ENCODE data around the gene TRPC4AP.

The TRPC4AP gene

GRCh38 chr20:35106827-35107380 is 14.3 kb upstream of the TRPC4AP start:
- no peaks in the 10 kb centered on the region for H3K9me3 ChIP-seq (replicated peaks; ENCODE audit: insufficient read depth, low read length)
- H3K4me2 ChIP-seq (ENCODE audit: low read depth, low read length): no peak overlapping the region
- H3K9ac ChIP-seq (ENCODE audit: low read length): no peak overlapping the region
- no peak for DNase-seq
- TF ChIP-seq EZH2 (optimal IDR thresholded peaks at IDR 0.05; ENCODE audit: low read depth, low read length): no peak
- no peak for TF ChIP-seq CTCF (IDR thresholded peaks at IDR 0.05; ENCODE audit: low read length)
- TF ChIP-seq EZH2phosphoT487 (IDR thresholded peaks at IDR 0.05; ENCODE audit: low read length): no peak
- no peaks in the 10 kb centered on the region for H4K20me1 ChIP-seq (ENCODE audit: insufficient read depth, low read length)
- no peaks in the 10 kb centered on the region for H3K36me3 ChIP-seq (replicated peaks; ENCODE audit: insufficient read depth, low read length)
- no peak overlapping the region for H2AFZ ChIP-seq (ENCODE audit: low read length)
- no peaks in the 10 kb centered on the region for H3K4me1 ChIP-seq (ENCODE audit: low read length)
- H3F3A ChIP-seq (ENCODE audit: insufficient read depth, low read length): no peaks in the 10 kb centered on the region
- no peaks in the 10 kb centered on the region for H3K79me2 ChIP-seq (ENCODE audit: low read length)
- H3K27me3 ChIP-seq (replicated peaks; ENCODE audit: insufficient read depth, low read length): no peaks in the 10 kb centered on the region
- no peaks in the 10 kb centered on the region for H3K9me2 ChIP-seq (replicated peaks; ENCODE audit: insufficient read depth, low read length)
- H3K4me3 ChIP-seq (ENCODE audit: low read length): no peak overlapping the region
- H3K27ac ChIP-seq (ENCODE audit: low read length): no peak overlapping the region

- Histone ChIP-seq H4K20me1 (ENCODE audit: insufficient read depth, low read length) (no peaks in the 10 kb centered on the region), H3K36me3 (replicated peaks; ENCODE audit: insufficient read depth, low read length) (no peaks in the 10 kb centered on the region), H3K79me2 (ENCODE audit: low read length) (no peaks in the 10 kb centered on the region), H3K9me3 (replicated peaks; ENCODE audit: insufficient read depth, low read length) (no peaks in the 10 kb centered on the region), H3K4me1 (ENCODE audit: low read length) (peaks cover 12% of the 10 kb centered on the region), H3K27ac (ENCODE audit: low read length) (no peak overlapping the region), H3K9ac (ENCODE audit: low read length) (no peak overlapping the region), H3K4me2 (ENCODE audit: low read depth, low read length) (no peak overlapping the region), H3F3A (ENCODE audit: insufficient read depth, low read length) (no peaks in the 10 kb centered on the region), H3K27me3 (replicated peaks; ENCODE audit: insufficient read depth, low read length) (no peaks in the 10 kb centered on the region), H2AFZ (ENCODE audit: low read length) (no peak overlapping the region), H3K4me3 (ENCODE audit: low read length) (no peak overlapping the region), H3K9me2 (replicated peaks; ENCODE audit: insufficient read depth, low read length) (no peaks in the 10 kb centered on the region)
- TF ChIP-seq CTCF (IDR thresholded peaks at IDR 0.05; ENCODE audit: low read length): no peak
- no peak for TF ChIP-seq EZH2phosphoT487 (IDR thresholded peaks at IDR 0.05; ENCODE audit: low read length)
- TF ChIP-seq EZH2 (optimal IDR thresholded peaks at IDR 0.05; ENCODE audit: low read depth, low read length): no peak
- no peak for DNase-seq
Measured at GRCh38 chr20:35104685-35105295, 12.2 kb upstream of the TRPC4AP start.

- Histone ChIP-seq H3K36me3 (replicated peaks; ENCODE audit: insufficient read depth, low read length) (no peaks in the 10 kb centered on the region), H3K9me3 (replicated peaks; ENCODE audit: insufficient read depth, low read length) (no peaks in the 10 kb centered on the region), H3K4me1 (ENCODE audit: low read length) (peaks cover 12% of the 10 kb centered on the region), H3K4me2 (ENCODE audit: low read depth, low read length) (peak overlapping the region; percentile 38; the same call in 1 of the 2 replicates), H3K9me2 (replicated peaks; ENCODE audit: insufficient read depth, low read length) (no peaks in the 10 kb centered on the region), H3F3A (ENCODE audit: insufficient read depth, low read length) (no peaks in the 10 kb centered on the region), H2AFZ (ENCODE audit: low read length) (no peak overlapping the region), H3K79me2 (ENCODE audit: low read length) (no peaks in the 10 kb centered on the region), H3K9ac (ENCODE audit: low read length) (no peak overlapping the region), H3K4me3 (ENCODE audit: low read length) (no peak overlapping the region), H3K27ac (ENCODE audit: low read length) (no peak overlapping the region), H3K27me3 (replicated peaks; ENCODE audit: insufficient read depth, low read length) (no peaks in the 10 kb centered on the region), H4K20me1 (ENCODE audit: insufficient read depth, low read length) (no peaks in the 10 kb centered on the region)
- no peak for DNase-seq
- no peak for TF ChIP-seq CTCF (IDR thresholded peaks at IDR 0.05; ENCODE audit: low read length)
- TF ChIP-seq EZH2phosphoT487 (IDR thresholded peaks at IDR 0.05; ENCODE audit: low read length): no peak
- no peak for TF ChIP-seq EZH2 (optimal IDR thresholded peaks at IDR 0.05; ENCODE audit: low read depth, low read length)
Measured at GRCh38 chr20:35101620-35102019, 9.0 kb upstream of the TRPC4AP start.
